GM21447 (cell line): Measurements from ENCODE around the gene NNMT.

ENCODE experiments used
- ATAC-seq: cut with Tn5 transposase; IDR thresholded peaks from one replicate; pipeline ENCODE4 v1.9.1; 2021; ENCODE audit not compliant: unreplicated experiment

NNMT gene

GRCh38 chr11:114282488-114282887 is 13.7 kb upstream of the NNMT start:
- no peak for ATAC-seq

GRCh38 chr11:114283422-114283821 is 12.8 kb upstream of the NNMT start:
- ATAC-seq, result no peak

GRCh38 chr11:114284021-114284420 is 12.2 kb upstream of the NNMT start:
- ATAC-seq, result no peak

DNA sequence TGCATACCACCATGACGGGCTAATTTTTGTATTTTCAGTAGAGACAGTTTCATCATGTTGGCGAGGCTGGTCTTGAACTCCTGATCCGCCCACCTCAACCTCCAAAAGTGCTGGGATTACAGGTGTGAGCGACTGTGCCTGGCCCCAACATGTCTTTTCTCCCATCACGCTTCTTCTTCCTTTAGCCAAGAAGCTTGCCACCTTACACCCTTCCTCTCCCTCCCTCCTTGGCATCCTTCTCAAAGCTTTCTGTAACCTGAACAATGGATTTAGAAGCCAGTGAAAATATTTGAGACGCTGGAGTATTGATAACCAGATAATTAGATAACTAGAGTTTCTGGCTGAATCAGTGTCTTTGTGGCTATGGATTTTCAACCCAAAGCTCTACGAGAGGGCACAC is 11.3 kb upstream of the NNMT start:
- no peak for ATAC-seq

GRCh38 chr11:114285599-114285998 is 10.6 kb upstream of the NNMT start:
- no peak for ATAC-seq

DNA sequence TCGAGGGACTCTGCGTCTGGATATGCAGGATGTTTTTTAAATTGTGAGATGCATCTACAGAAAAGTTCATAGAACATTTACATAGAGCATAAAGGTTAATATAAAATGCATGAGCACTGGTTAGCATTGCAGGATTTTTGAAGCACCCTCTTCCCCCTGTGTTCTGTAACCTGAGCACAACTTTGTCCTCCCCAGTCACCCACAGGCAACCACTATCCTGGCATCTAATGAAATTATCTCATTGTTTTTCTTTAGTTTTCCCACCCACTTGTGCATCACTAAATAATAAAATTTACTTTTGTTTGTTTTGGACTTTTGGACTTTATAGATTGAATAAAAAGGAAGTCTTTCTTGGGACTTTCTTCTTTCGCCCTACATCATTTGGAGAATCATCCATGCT is 10.0 kb upstream of the NNMT start:
- ATAC-seq, result no peak

GRCh38 chr11:114287154-114287553 is 9.0 kb upstream of the NNMT start:
- no peak for ATAC-seq

DNA sequence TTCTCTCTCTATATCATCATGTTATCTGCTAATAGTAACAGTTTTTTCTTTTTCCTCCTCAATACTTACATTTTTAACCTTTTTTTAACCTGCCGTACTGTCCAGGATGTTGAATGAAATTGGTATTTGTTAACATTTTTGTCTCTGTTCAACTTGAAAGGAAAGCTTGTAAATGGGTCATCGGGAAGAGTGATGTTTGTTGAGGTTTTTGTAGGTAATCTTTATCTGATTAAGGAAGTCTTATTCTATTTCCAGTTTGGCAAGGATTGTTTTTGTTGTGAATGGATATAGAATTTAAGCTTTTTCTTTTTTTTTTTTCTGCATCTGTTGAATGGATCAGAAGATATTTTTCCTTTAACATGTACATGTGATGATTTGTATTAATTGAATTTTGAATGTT is 8.1 kb upstream of the NNMT start:
- no peak for ATAC-seq

DNA sequence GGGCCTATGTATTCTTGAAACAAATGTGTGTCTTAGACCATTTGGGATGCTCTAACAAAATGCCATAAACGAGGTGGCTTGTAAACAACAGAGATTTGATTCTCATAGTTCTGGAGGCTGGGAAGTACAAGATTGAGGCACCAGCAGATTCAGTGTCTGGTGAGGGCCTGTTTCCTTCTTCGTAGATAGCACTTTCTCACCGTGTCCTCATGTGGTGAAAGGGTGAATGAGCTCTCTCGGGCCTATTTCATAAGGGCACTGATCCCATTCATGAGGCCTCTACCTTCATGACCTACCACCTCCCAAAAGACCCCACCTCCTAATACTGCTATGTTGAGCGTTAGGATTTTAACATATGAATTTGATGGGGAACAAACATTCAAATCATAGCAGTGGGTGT is 6.4 kb upstream of the NNMT start:
- ATAC-seq, result no peak

DNA sequence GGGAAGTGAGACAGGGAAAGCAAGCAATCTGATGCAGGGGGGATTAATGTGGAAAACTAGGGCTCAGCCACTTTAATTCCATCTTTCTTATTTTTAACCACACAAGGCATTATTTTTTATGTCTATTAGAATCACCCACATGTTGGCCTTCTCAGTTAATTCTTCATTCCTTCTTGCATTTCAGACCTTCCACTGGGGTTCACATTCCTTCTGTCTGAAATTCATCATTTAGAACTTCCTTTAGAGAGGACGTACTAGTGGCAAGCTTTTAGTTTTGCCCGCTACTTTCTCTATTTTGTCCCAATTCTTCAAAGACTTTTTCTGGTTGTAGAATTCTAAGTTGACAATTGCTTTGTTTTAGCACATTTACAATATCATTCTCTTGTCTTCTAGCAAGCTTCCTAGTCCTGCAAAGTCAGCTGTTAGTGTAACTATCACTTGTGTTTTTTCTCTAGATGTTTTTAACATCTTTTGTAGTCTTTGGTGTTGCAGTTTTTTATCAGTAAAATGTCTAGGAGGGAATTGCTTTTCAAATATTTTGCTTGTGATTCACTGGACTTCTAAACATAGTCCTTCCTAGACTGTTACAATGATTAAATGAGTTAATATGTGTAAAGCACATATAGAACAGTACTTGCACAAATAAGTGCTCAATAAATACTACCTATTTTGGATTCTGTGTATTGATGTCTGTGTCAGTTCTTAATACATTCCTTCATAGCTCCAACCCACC is 5.5 kb upstream of the NNMT start:
- no peak for ATAC-seq

GRCh38 chr11:114291381-114291780 is 4.8 kb upstream of the NNMT start:
- no peak for ATAC-seq

- ATAC-seq, result no peak
Observed at GRCh38 chr11:114291842-114292680, 4.1 kb upstream of the NNMT start.

- ATAC-seq, result no peak
Observed at GRCh38 chr11:114293201-114293711, 2.9 kb upstream of the NNMT start.

DNA sequence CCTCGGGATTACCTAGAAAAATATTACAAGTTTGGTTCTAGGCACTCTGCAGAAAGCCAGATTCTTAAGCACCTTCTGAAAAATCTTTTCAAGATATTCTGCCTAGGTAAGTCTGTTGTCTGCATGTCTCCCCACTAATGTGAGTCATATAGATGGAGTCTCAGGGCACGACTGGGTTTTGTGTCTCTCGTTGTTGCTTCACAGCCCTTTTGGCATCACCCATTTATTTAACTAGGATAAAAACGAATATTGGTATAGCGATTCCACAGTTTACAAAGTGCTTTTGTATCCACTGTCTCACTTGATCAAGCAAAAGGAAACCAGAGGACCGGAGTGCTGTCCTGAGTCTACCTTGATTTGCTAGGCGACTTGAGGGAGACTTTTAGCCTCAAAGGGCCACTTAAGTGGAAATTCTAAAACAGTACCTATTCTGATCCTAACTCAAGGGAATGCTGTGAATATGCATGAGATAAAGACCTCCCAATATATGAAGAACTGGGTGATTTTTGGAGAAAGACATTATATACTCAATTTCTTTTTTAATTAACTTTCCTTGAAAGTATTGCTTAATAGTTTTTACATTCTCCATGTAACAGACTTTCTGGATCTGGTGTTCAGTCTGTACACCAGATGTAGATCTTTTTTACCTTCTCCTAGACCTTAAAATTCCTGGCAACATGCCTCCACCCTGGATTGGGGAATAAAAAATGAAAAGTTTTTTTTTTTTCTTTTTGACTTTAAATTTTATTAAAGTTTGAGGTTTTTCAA is 590 bp downstream of the NNMT start:
- no peak for ATAC-seq

DNA sequence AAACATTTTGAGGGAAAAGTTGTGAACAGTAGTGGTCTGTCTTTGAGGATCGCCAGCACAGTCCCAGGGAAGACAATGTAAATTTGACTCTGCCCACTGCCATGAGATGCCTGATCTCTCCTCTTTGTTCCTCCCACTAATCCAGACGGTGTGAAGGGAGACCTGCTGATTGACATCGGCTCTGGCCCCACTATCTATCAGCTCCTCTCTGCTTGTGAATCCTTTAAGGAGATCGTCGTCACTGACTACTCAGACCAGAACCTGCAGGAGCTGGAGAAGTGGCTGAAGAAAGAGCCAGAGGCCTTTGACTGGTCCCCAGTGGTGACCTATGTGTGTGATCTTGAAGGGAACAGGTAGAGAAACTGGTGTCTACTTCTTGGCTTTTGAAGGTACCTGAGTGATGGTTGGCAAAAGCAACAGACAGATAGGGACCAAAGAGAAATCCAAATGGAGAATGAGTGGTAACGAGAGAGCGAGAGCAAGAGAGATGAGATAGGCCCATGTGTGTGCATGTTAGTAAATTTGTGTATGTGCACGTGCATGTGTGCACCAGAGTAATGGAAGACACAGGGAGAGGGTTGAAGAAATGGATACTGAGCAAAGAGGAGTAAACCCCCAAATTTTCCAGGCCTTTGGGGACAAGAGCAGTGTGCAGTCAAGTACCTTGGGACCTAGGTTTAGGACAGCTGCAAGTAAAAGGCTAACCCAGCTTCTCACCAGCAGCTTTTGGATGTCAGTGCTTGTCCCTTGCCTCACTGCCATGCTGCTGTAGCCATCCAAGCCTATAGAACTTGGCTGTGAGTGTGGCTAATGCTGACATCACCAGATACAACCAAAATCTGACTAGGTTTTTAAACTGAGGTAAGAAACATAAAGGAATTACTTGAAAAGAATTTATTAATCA is 1.9 kb downstream of the NNMT start:
- ATAC-seq, result no peak

DNA sequence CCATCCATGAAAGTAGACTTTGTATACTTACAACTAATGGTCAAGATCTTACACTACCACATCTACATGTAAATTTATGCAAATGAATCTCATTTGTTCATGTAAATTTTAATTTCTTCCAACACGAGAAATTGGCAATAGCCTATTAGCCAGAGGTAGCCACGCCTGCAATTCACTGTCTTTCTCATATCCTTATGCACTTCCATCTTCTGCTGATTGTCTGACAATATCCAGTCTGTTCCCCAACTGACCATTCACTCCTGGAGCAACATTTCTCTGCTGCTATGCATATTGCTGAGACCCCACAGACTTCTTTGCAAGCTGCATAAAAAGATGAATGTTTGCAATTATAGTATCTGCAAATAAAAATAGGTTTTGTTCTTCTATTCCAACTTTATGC is 2.5 kb downstream of the NNMT start:
- no peak for ATAC-seq

DNA sequence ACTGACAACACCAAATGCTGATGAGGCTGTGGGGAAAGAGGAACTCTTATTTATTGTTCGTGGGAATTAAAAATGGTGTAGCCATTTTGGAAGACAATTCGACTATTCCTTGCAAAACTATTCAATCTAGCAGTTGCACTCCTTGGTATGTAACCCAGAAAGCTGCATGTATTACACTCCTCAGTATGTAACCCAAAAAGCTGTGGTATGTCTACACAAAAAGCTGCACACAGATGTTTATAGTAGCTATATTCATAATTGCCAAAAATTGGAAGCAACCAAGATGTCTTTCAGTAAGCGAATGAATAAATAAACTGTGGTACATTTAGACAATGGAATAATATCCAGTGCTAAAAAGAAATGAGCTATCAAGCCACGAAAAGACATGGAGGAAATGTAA is 4.9 kb downstream of the NNMT start:
- no peak for ATAC-seq

DNA sequence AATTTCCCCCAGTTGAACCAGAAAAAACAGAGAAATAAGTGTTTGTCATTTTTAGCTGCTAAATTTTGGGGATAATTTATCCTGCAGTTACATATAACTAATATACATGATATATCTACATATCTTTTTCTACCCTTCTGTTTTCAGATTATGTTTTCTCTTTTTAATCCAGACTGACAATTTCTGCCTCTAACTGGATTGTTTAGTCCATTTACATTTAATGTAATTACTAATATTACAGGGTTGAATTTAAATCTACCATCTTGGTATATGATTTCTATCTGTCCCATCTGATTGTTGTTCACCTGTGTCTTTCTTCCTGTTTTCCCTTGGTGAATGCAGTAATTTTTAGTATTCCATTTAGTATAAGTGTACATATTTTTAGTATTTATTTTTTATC is 5.7 kb downstream of the NNMT start:
- ATAC-seq, result no peak

GRCh38 chr11:114302663-114303062 is 6.5 kb downstream of the NNMT start:
- ATAC-seq, result no peak

- no peak for ATAC-seq
Observed at GRCh38 chr11:114304065-114304464, 7.9 kb downstream of the NNMT start.

DNA sequence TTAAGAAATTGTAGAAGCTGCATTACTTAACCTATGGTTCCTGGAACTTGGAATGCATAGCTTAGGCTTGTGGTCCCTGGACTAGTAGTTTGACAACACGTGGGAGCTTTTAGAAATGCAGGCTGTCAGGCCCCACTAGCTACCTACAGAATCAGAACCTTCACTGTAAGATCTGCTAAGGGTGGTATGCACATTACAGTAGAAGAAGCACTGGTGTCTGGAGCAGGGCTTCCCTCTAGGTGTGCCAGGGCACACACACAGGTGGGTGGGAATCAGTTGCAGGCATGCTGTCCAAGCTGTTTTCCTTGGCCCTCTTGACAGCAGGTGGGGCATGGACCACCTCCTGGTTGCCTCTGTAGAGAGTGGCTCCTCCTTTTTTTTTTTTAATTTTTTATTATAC is 8.8 kb downstream of the NNMT start:
- no peak for ATAC-seq
